Activated naive CD4-positive, alpha-beta T cell treated with Interleukin-2 at 50 U/mL for 16 hours (primary cell): ENCODE results near the gene PRPF18.
"Not testable (repeated sequence)": the region's sequence is repeated elsewhere in the genome, so short reads cannot be mapped to it uniquely, and the experiment has no call there.

Experiments
- DNase-seq: peaks from one replicate; pipeline ENCODE4 v3.0.0-alpha.2; 2020

Gene PRPF18, protein sequence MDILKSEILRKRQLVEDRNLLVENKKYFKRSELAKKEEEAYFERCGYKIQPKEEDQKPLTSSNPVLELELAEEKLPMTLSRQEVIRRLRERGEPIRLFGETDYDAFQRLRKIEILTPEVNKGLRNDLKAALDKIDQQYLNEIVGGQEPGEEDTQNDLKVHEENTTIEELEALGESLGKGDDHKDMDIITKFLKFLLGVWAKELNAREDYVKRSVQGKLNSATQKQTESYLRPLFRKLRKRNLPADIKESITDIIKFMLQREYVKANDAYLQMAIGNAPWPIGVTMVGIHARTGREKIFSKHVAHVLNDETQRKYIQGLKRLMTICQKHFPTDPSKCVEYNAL

GRCh38 chr10:13586676-13587355, at the start of gene PRPF18:
Gene PRPF18, plus strand, starts transcription at chr10:13586965. Its CDS starts 122 bp downstream, at chr10:13587087.
- DNase-seq, result peak; percentile 96

DNA sequence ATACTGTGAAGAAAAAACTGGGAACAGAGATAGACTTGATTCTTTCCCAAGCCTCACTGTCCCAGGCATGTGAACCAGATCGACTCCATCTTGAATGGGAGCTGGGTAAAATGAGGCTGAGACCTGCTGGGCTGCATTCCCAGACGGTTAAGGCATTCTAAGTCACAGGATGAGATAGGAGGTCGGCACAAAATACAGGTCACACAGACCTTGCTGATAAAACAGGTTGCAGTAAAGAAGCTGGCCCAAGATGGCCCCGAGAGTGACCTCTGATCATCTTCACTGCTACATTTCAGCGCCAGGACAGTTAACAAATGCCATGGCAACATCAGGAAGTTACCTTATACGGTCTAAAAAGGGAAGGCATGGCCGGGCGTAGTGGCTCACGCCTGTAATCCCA, 48.8 kb upstream of the PRPF18 start:
- not testable (repeated sequence) for DNase-seq

DNA sequence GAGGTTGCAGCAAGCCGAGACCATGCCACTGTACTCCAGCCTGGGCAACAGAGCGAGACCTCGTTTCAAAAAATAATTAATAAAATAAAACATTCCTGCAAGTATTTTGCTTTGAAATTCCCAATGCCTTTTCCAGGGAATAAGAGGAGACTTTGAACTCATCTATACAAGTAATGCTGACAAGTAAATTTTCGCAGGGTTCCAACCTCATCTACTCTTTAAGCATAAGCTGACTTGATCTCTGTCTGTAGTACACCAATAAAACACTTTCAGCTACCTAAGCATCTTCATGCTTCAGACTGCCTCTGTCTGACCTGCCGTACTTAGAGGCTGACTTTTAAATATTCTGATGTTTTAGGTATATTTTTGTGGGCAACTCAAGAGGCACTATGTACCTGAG, 44.2 kb upstream of the PRPF18 start:
- no peak for DNase-seq

- no peak for DNase-seq
These were observed 36.0 kb upstream of the PRPF18 start for GRCh38 chr10:13550802-13551201.

DNA sequence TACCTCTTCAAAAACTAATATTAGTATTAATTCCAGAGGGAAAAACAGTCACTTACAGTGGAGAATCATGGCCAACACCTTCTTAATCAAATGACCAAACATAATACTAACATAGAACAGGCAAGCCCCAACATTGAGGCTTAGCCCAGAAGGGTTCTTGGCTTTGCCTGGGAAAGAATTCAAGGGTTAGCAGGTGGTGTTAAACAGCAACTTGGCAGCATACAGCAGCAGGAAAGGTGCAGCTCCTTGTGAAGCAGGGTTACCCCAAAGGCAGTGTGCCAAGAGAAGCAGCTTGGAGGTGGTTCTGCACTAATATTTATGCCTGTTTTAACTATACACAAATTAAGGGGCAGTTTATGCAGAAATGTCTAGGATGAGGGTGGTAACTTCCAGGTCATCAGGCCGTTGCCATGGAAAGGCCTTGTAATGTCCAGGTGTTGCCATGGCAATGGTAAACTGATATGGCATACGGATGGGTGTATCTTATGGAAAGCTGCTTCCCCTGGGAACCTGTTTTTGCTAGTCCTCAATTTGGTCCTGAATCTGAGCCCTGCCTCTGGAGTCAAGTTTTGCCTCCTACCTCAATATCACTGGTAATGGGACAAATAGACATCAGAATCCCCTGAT, 30.8 kb upstream of the PRPF18 start:
- no peak for DNase-seq

- DNase-seq, result no peak
These were observed 27.6 kb upstream of the PRPF18 start for GRCh38 chr10:13559124-13559700.

GRCh38 chr10:13560597-13560996, 26.2 kb upstream of the PRPF18 start:
- no peak for DNase-seq

- DNase-seq, result no peak
These were observed 23.0 kb upstream of the PRPF18 start for GRCh38 chr10:13563481-13564445.

GRCh38 chr10:13564576-13564975, 22.2 kb upstream of the PRPF18 start:
- DNase-seq, result no peak

- DNase-seq, result no peak
These were observed 19.7 kb upstream of the PRPF18 start for GRCh38 chr10:13567030-13567429.

DNA sequence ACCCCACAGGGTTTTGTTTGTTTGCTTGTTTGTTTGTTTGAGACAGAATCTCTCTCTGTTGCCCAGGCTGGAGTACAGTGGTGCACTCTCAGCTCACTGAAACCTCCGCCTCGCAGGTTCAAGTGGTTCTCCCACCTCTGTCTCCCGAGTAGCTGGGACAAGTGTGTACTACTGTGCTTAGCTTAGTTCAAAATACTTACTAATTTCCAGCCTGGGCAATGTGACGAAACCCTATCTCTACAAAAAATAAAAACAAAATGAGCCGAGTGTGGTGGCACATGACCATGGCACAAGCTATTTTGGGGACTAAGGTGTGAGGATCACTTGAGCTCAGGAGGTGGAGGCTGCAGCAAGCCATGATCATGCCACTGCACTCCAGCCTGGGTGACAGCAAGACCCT, 15.2 kb upstream of the PRPF18 start:
- no peak for DNase-seq

DNA sequence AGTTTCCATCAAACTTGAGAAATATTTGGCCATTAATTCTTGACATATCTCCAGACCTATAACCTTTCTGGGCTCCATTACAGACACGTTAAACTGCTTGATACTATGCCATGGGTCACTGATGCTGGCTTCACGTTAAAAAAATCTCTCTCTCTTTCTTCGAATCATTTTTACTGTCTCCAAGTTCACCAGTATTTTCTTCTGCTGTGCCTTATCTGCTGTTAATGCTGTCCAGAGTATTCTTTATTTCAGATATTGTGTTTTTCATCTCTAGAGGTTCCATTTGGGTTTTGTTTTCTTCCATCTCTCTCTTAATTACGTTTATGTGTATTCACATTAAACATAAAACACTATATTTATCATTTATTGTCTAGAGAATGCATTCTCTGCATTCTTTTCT, 12.8 kb upstream of the PRPF18 start:
- no peak for DNase-seq

DNA sequence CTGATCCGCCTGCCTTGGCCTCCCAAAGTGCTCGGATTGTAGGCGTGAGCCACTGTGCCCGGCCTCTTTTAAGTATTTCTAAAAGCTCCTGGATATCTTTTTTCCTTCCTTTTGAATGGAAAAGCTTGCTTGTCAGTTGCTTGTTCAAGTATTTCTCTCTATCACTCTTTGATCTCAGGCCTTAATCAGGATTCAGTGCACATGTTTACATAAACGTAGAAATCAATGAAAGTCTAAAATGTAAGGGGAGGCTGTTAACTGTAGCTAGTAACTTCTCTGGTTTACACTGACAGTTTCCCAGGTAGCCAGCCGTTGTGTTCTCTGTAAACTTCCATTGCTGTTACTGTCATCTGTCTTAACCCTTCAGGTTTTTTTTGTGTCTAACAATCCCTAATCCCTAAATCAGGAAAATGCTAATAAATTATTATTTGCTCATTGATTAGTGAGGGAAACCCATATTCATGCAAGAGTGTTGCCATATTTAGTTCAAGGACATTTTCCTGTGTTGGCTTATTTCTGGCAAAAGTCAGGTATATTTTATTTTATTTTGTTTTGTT, 1.5 kb upstream of the PRPF18 start:
- no peak for DNase-seq

DNA sequence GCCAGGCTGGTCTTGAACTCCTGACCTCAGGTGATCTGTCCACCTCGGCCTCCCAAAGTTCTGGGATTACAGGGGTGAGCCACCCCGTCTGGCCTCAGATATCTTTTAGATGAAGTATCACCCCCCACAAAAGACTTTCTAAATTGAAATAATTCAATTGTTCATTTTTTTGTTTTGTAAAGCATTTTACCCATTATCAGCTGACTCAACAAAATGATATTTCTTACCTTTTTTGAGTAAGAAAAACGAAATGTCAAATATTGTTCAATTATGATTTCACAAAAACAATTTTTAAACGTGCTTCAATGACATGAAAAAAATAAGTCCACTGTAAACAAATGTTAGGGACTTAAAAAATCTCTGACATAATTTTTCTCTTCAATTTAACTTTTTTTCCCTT, 822 bp upstream of the PRPF18 start:
- DNase-seq, result no peak

DNA sequence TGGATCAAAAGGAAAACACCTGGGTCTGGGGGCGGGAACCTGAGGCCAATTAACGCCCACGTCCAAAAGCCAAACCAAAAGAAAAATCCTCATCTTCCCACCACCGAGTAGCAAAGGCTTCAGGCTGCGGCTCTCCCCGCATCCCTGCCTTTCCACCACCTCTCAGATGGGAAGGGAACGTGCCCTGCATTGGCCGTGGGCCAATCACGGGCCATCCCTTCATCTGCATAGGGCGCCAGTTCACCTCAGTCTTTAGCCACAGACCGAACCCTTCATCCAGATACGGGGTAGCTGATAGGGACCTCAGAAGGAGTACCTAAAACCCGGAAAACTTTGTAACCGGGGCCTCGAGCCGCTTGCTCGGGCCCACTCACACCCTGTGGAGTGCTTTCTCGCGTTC, 626 bp downstream of the PRPF18 start:
- no peak for DNase-seq

- no peak for DNase-seq
These were observed 2.6 kb downstream of the PRPF18 start for GRCh38 chr10:13589316-13589715.

DNA sequence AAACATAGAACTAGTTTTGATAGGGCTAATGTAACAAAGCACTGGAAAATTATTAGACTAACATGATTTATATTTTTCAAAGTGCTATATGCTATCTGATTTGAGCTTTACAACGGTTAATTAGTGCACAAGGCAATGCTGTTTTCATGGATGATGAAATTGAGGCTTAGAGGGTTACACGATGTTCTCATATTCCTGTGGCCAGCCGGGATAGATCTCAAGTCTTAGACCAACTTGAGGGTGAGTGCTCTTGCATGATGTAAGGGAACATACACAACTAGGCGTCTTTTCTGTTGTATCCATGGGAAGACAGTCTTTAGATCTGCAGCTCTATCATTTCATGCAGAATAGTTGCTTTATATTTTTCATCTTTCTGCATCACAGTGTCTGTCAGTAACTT, 4.1 kb downstream of the PRPF18 start:
- DNase-seq, result no peak

DNA sequence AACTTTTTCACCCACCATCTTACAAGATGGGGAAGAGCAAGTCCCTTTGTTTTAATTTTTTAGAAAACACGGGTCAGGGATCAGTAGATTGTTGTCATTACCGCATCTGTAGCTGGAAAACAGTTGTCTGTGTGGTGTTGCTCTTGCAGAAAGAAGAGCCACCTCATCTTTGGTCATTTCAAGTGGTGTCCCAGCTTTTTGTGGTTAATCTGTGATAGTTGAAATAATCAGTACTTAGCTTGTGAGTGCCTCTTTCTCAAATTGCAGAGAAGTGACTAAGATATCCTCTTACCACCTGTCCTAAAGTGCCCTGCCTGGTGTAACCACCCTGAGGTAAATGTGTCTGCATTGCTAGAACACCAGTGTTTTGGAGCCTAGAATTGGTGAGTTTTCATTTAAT, 5.5 kb downstream of the PRPF18 start:
- no peak for DNase-seq

- no peak for DNase-seq
These were observed 6.8 kb downstream of the PRPF18 start for GRCh38 chr10:13593535-13593934.

DNA sequence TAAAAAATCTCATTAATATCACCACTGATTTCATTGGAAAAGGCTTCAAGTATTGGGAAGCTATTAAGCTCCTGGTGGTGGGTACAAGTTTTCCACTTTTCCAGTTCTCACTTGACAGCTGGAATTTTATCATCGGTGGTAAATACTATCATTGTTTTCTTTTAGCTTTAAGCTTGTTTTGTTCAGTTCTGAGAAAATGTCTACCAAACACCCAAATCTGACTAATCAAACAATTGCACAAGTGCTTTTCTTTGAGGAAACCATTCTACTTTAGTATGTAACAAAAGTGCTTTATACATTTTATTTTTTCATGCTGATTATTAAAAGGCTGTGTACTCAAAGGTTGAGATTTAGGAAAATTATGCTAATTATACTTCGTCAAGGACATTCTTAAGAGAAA, 7.9 kb downstream of the PRPF18 start:
- no peak for DNase-seq

DNA sequence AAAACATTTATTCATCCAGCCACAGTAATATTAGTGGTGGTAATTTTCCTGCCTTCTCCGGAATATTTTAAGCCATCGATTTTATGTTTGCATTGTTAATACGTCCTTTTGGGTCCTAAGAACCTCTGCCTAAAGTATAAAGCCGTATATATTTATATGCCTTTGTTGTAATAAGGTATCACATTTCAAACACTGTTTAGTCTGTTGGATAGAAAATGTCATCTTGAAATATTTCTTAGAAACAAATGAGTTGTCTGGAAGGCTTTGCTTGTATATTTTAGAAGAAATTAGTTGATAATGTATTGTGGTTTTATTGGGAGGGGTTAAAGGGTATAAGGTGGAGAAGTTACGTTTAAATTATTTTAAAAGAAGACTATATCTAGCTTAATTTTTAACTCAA, 11.1 kb downstream of the PRPF18 start:
- no peak for DNase-seq

- no peak for DNase-seq
These were observed 17.7 kb downstream of the PRPF18 start for GRCh38 chr10:13604357-13605040.
